DND-41 (cell line): ENCODE measurements around the gene KCNQ1OT1.

Source experiments
- EZH2 ChIP-seq: IDR thresholded peaks from 3 replicates; pipeline ENCODE4 v1.6.1; 2012; ENCODE audit warnings: borderline replicate concordance, low read depth, mild to moderate bottlenecking, moderate library complexity, low read length, inconsistent platforms; ENCODE audit not compliant: severe bottlenecking
- TF ChIP-seq, protein P1 (sequence below): IDR thresholded peaks from 2 replicates; pipeline ENCODE4 v1.5.1; 2012; ENCODE audit warnings: borderline replicate concordance, low read length, moderate library complexity, mild to moderate bottlenecking; ENCODE audit not compliant: poor library complexity, severe bottlenecking; ENCODE audit errors: extremely low read depth

GRCh38 chr11:2718817-2719438, 19.1 kb upstream of the KCNQ1OT1 start:
- TF ChIP-seq EZH2, result no peak
- TF ChIP-seq, protein P1, sequence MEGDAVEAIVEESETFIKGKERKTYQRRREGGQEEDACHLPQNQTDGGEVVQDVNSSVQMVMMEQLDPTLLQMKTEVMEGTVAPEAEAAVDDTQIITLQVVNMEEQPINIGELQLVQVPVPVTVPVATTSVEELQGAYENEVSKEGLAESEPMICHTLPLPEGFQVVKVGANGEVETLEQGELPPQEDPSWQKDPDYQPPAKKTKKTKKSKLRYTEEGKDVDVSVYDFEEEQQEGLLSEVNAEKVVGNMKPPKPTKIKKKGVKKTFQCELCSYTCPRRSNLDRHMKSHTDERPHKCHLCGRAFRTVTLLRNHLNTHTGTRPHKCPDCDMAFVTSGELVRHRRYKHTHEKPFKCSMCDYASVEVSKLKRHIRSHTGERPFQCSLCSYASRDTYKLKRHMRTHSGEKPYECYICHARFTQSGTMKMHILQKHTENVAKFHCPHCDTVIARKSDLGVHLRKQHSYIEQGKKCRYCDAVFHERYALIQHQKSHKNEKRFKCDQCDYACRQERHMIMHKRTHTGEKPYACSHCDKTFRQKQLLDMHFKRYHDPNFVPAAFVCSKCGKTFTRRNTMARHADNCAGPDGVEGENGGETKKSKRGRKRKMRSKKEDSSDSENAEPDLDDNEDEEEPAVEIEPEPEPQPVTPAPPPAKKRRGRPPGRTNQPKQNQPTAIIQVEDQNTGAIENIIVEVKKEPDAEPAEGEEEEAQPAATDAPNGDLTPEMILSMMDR, result no peak
